VCaP (cell line): Measurements from ENCODE around the gene WDR93.
A peak's percentile ranks its signal among the peaks of the same experiment; 100 is the strongest.

Experiments
- H3K27ac ChIP-seq: fragments of 450-650 bp; 2 replicates; pipeline ENCODE4 v1.5.1; 2017
- CTCF ChIP-seq: fragments of 450-650 bp; conservative IDR thresholded peaks from 2 replicates; pipeline ENCODE4 v1.5.1; 2017; ENCODE audit warnings: mild to moderate bottlenecking, moderate library complexity

Gene WDR93

GRCh38 chr15:89743011-89743410, 52.4 kb downstream of the WDR93 start:
- peak overlapping the region; percentile 100 for H3K27ac ChIP-seq
- TF ChIP-seq CTCF, result no peak

GRCh38 chr15:89743594-89743993, 53.0 kb downstream of the WDR93 start:
- TF ChIP-seq CTCF, result no peak
- H3K27ac ChIP-seq, result peak overlapping the region; percentile 100

GRCh38 chr15:89745131-89745530, 54.5 kb downstream of the WDR93 start:
- TF ChIP-seq CTCF, result no peak
- H3K27ac ChIP-seq, result peak overlapping the region; percentile 100

GRCh38 chr15:89745768-89746167, 55.2 kb downstream of the WDR93 start:
- TF ChIP-seq CTCF, result no peak

GRCh38 chr15:89746386-89746780, 55.8 kb downstream of the WDR93 start:
- TF ChIP-seq CTCF, result no peak
- peak overlapping the region; percentile 100 for H3K27ac ChIP-seq

More at GRCh38 chr15:89745768-89746167, 55.2 kb downstream of the WDR93 start:
- peak overlapping the region; percentile 100 for H3K27ac ChIP-seq

- no peak for TF ChIP-seq CTCF
- peak overlapping the region; percentile 100 for H3K27ac ChIP-seq
Measured at GRCh38 chr15:89747708-89748682, 57.4 kb downstream of the WDR93 start.

- no peak for TF ChIP-seq CTCF
- H3K27ac ChIP-seq, result peak overlapping the region; percentile 100
Measured at GRCh38 chr15:89749054-89749453, 58.4 kb downstream of the WDR93 start.
